SK-N-MC (cell line): ENCODE data around the gene AGTR1.

Source experiments
- EZH2 ChIP-seq: fragments of 200-600 bp; sonication (generic); IDR thresholded peaks from one replicate; pipeline ENCODE4 v1.6.1; 2017; ENCODE audit warnings: antibody characterized with exemption
- POLR2AphosphoS5 ChIP-seq: IDR thresholded peaks from 2 replicates; pipeline ENCODE4 v1.6.1; 2012; ENCODE audit warnings: mild to moderate bottlenecking, low read depth, low read length, borderline replicate concordance

DNA sequence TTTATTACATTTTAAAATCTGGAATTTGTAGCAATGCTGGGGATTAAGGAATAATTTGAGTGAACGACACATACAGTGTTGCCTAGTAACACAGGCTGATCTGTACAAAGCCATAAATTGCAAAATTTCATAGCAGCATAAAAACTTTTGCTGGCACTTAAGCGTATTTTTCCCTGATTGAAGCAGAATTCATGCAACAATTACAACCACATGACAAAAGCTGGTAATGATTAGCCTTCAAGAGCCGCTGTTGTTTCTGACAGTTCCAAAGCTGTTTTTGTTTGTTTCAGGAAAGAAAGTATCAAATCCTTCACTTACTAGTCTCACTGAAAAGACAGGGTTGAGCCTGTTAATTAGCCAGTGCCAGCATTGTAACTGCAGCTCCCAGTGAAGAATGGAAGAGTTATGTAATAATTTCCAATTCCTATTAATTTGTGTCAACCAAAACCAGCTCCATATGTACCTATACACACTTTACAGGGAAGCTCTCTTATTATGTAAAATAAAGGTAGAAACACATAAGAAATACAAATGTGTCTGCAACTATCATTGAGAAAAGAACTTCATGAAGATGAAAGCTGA is 60.7 kb downstream of the AGTR1 start:
- TF ChIP-seq POLR2AphosphoS5 = no peak
- TF ChIP-seq EZH2 = no peak
